Right ventricle myocardium superior (tissue), 1 donor: Measurements from ENCODE around the gene MBIP. TPM values are rescaled to one million over a fixed set of nuclear protein-coding genes. Genes with fewer than 3 reads are reported as not detected.

Experiments used
- ATAC-seq: fragments of 200-7000 bp; cut with Tn5 transposase; one replicate; pipeline ENCODE4 v1.9.1; 2020; ENCODE audit warnings: mild to moderate bottlenecking; ENCODE audit not compliant: poor library complexity
- DNase-seq: peaks from one replicate; pipeline ENCODE4 v3.0.0-alpha.2; 2020
- intact Hi-C: fragments of 100-400 bp; cut with DNase I; formaldehyde crosslinking; loops from one replicate; pipeline ENCODE4 v1.11.2; 2022
- total RNA-seq: library from RNA; stranded (reverse); fragmentation: NEBNext Ultra II Directional; extraction: Animal tissue kit (Norgen Biotek cat#: 25700); gene quantifications from one replicate; pipeline ENCODE4 v1.2.1, GENCODE V29; 2021
- donor health status: DM: no; HTN: yes; CAD: no; lungs with severe emphysema.

The MBIP gene
- total RNA-seq, 1 donor from 2014 or later = 8.0 TPM

DNA sequence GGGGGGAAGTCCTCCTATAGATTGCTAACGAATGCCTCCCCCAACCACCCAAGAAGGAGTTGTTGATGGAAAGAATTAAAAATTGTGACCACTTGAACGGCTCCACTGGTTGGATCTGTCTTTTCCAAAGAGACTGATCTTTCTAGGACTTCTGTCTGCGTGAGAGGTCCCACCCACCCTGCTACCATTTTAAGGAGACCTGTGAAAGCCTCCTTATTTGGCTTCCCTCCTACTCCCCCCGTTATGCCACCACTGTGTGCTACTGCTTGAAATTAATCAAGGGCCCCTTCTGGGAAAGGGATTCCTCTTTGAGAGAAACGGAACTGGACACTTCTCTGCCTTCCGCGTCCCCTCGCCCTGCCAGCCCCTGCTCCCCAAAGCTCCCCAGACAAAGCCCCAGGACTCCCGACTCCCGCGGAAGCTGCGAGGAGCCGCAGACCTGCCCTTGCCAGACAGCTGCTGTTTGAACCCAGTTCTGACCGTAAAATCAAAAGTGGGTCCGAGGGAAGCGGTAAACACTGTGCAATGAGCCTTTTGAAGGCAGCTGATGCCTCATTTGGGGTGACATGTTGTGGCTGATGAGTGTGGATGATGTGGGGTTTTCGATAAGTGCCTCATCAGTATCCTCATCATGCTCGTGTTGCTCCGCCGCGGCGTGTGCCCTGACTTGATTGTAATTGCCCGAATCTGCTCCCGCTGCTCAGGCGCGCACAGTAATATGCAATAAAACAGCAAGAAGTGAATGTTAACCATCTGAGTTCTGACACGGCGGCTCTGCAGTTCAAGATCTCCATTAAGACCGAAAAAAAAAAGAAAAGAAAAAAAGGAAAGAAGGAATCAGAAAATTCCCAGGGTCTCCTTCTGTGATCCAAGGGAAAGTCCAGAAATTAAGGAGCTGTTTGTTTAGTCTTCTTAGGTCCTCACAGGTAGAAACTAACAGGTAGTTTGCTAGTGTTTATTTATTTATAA lies 48.2 kb downstream of the MBIP start:
- no peak for ATAC-seq
- peak; percentile 42 for DNase-seq
- intact Hi-C loops = no loop called here

DNA sequence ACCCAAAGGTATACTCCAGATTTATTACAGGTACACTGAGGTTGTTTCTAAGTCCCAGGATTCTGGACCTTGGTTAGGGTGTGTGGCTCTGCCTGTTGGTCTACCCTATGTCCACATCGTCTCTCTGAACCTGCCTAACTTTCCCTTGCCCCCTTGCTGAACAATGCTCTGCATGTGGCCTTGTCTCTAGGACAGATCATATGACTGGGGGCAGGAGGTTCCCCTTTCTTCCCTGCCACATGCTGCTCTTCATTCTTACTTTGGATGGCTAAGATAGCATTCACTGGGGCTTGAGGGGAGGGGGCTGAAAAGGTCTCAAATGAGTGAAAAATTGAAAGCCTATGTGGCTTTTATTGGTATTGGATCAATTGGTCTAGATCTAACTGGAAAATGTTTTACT lies 49.2 kb downstream of the MBIP start:
- ATAC-seq (no peak), DNase-seq (no peak)
- intact Hi-C loops = no loop called here

DNA sequence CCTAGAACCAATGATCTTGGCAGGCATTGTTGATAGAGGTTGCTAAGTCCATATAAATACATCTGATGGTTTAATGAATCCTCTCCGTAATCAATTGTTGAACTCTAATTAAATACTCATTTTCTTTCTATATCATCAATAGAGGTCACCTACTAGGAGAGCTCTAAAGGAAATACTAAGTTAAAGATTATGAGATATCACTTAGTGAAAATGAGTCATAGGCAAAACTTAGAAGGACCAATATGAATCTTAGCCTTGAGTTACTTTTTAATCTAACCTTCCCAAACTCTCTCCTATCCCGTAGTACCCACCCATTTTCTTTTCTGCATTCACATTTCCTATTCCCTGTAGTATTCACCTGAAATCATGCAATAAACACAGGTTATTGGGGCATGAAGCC lies 50.2 kb downstream of the MBIP start:
- ATAC-seq = no peak
- DNase-seq = no peak
- intact Hi-C loops = no loop called here

DNA sequence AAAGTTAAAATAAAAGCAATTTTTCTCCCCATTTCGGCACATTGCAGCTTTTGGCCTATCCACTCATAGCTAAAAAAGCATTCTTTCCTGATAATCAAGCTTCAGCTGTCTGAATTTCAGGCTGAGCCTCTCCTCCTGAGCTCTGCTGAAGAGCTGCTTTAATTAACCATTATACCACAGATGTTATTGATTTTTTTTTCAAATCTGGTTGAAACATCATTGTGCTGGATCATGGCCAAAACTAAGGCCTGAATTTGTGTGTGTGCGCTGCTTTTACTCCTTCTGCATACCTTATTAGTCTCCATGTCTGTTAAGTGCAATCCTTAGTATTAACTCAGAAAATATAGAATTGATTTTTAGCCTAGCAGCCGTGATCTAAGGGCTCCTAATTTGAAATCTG lies 52.3 kb downstream of the MBIP start:
- no peak for ATAC-seq
- no peak for DNase-seq
- intact Hi-C loops = no loop called here

DNA sequence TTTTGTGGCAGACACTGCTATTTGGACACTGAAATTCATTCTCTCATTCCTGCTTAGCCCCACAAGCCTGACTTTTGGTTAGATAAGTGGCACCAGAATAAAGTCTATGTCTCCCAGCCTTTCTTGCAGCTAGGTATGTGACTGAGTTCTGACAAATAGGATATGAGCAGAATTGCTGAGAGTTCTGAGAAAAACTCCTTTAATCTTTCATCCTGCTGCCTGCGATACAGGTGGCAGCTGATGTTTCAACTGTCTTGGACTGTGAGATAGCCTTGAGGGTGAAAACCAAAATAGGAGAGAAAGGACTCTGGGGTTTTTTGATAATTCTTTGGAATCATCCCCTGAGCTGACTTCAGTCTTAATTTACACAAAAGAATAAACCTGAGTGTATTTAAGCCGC lies 55.8 kb downstream of the MBIP start:
- no peak for ATAC-seq
- no peak for DNase-seq
- intact Hi-C loops = no loop called here

DNA sequence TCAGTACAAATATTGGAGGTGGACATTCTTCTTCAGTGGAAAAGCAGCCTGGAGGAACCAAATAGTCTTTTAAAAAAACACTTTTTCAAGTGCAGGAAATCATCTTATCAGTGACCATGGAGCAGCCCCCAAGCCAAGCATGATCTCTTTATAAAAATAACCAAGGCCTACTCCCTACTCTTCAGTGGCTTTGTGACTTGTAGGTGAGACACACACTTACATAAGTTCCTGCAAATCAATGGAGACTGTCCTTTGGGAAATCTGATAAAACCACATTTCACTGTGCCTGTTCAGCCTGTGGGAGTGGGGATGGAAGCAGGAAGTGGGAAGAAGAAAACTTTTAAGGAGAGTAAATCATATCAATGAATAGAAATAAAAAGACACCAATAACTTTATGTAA lies 56.3 kb downstream of the MBIP start:
- intact Hi-C loops = no loop called here
- DNase-seq (no peak), ATAC-seq (no peak)

DNA sequence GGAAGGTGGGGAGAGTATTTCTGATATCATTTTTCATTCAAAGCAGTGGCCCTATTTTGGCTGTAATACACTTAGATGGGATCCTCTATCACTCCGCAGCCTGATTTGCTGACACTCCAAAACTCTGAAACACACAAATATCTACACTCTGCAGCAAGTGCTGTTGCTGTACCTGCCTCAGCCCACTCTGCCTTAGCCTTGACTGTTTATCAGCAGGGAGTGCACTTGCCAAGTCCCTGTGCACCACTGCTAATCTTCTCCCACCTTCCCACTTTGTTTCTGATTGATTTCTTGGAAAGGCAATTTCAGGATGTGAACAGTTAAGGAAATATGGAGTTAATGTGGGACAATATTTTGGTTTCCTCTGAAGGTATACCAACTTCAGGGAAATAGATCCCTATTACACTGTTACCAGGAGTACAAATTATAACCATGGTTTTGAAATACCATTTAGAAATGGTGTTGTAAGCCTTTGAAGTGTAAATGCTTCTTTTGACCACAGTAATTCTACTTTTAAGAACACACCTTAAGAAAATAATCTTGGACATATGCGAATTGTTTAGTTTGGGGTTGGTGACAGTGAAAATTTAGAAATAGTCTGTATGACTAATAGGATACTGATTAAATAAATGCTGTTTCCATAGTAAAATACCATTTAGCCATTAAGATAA lies 59.3 kb downstream of the MBIP start:
- ATAC-seq = no peak
- intact Hi-C loops = no loop called here
- DNase-seq = no peak

GRCh38 chr14:36258241-36258640 lies 62.2 kb downstream of the MBIP start:
- ATAC-seq (no peak), DNase-seq (no peak)
- intact Hi-C loops = no loop called here

GRCh38 chr14:36256126-36256801 lies 64.2 kb downstream of the MBIP start:
- ATAC-seq (peak; percentile 86), DNase-seq (peak; percentile 40)
- intact Hi-C loops = no loop called here

DNA sequence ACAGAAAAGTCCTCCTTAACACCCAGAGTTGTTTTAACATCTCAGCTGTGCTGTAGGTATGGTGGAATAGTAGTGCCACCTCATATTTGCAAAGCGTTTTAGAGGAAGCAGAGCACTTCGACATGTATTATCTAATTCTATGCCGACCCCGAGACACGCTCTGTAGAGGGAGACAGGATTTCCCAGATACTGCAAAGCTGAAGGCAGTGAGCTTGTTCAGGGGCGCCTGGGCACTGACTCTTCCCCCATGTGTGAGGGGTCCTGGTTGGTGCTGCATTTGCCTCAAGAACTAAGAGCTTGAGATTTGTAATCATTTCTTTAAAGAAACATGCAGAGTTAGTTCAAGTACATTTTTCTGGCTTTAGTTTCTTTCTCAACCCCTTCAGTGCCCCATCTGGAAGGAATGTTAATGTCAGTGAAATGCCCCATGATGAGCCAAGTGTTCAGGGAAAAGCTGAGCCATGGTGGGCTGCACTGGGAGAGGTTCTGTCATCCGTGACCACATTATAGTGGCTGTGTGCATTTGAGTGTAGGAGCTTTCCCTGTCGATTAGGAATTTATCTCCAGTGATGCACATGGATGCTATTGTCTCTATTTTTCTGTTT lies 66.3 kb downstream of the MBIP start:
- intact Hi-C loops = no loop called here
- ATAC-seq = no peak

More for the DNA sequence above, 66.3 kb downstream of the MBIP start:
- DNase-seq = no peak

Other genes with a start within 250 kb of the MBIP start
- gene PTCSC3, start 143.9 kb downstream of the MBIP start, total RNA-seq = not detected
- not detected for gene NKX2-1, start 199.6 kb upstream of the MBIP start, total RNA-seq